HTERT RPE-1 (cell line): ENCODE measurements around the gene ODC1.
"Not testable (repeated sequence)": the region's sequence is repeated elsewhere in the genome, so short reads cannot be mapped to it uniquely, and the experiment has no call there.

Source experiments
- in situ Hi-C: fragments of 300-500 bp; cut with MboI; formaldehyde crosslinking; loops from 4 replicates; pipeline ENCODE4 v1.14.3; 2020; ENCODE audit warnings: low sequenced_read_pairs

Gene ODC1

GRCh38 chr2:10478916-10479315 lies 30.8 kb upstream of the ODC1 start:
- in situ Hi-C loops = no loop called here

- in situ Hi-C loops = no loop called here
Measured at GRCh38 chr2:10478298-10478625, 30.1 kb upstream of the ODC1 start.

GRCh38 chr2:10477443-10478297 lies 29.5 kb upstream of the ODC1 start:
- in situ Hi-C loops = no loop called here

GRCh38 chr2:10476723-10477442 lies 28.8 kb upstream of the ODC1 start:
- in situ Hi-C loops = no loop called here

- in situ Hi-C loops = no loop called here
Measured at GRCh38 chr2:10475811-10476660, 27.9 kb upstream of the ODC1 start.

- in situ Hi-C loops = no loop called here
Measured at GRCh38 chr2:10475221-10475722, 27.1 kb upstream of the ODC1 start.

GRCh38 chr2:10473121-10473756 lies 25.1 kb upstream of the ODC1 start:
- in situ Hi-C loops = no loop called here

- in situ Hi-C loops = no loop called here
Measured at GRCh38 chr2:10471955-10472354, 23.8 kb upstream of the ODC1 start.

- in situ Hi-C loops = no loop called here
Measured at GRCh38 chr2:10471046-10471571, 23.0 kb upstream of the ODC1 start.

GRCh38 chr2:10469955-10470608 lies 22.0 kb upstream of the ODC1 start:
- in situ Hi-C loops = no loop called here

GRCh38 chr2:10469301-10469700 lies 21.2 kb upstream of the ODC1 start:
- in situ Hi-C loops = no loop called here

GRCh38 chr2:10467401-10467800 lies 19.3 kb upstream of the ODC1 start:
- in situ Hi-C loops = no loop called here

GRCh38 chr2:10466801-10467200 lies 18.7 kb upstream of the ODC1 start:
- in situ Hi-C loops = no loop called here

- in situ Hi-C loops = no loop called here
Measured at GRCh38 chr2:10465910-10466309, 17.8 kb upstream of the ODC1 start.

GRCh38 chr2:10462178-10463083 lies 14.3 kb upstream of the ODC1 start:
- in situ Hi-C loops = no loop called here

GRCh38 chr2:10460366-10460796 lies 12.3 kb upstream of the ODC1 start:
- in situ Hi-C loops = no loop called here

GRCh38 chr2:10457846-10458598 lies 9.9 kb upstream of the ODC1 start:
- in situ Hi-C loops = no loop called here

- in situ Hi-C loops = not testable (repeated sequence)
Measured at GRCh38 chr2:10457195-10457594, 9.1 kb upstream of the ODC1 start.
